Stimulated activated CD8-positive, alpha-beta memory T cell treated with anti-CD3 and anti-CD28 coated beads, Interleukin-12 subunit alpha, Interleukin-12 subunit beta, amount 100 ng/mL, for 1 hour (primary cell): ENCODE results near the gene GPR146.

Experiments
- DNase-seq: peaks from one replicate; pipeline ENCODE4 v3.0.0-alpha.2; 2020; ENCODE audit warnings: low read depth

The GPR146 gene

DNA sequence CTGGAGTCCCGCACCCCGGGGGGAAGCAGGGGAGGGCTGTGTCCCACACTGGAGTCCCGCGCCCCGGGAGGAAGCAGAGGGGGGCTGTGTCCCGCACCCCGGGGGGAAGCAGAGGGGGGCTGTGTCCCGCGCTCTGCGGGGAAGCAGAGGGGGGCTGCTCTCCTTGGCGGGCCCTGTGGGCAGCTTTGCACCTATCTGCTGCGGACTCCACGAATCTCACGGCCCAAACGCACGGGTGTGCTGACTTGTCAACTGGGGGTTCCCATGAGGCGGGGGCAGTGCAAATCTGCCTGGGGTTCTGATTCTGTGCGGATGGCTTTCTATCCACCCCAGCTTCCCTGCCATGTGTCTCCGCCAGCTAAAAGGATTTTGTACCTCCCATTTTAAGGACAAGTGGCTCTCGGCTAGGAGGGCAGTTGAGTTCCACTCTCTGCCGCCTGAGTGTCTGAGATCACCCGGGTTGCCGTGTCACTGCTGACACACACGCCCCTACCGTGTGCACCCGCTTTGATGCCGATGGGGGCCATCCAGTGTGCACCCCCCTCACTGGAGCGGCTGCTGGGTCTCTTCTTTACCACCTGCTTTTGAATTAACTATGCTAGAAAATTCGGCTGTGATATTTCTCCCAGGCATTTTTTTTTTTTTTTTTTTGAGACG is 64.0 kb downstream of the GPR146 start:
- DNase-seq: no peak
